H7 (cell line): ENCODE measurements around the gene BCL2. TPM values are rescaled to one million over a fixed set of nuclear protein-coding genes. Genes with fewer than 3 reads are reported as not detected.
"Not testable (repeated sequence)": the region's sequence is repeated elsewhere in the genome, so short reads cannot be mapped to it uniquely, and the experiment has no call there.

ENCODE experiments used
- DNase-seq: peaks from one replicate; pipeline ENCODE4 v3.0.0; 2012
- H3K27me3 ChIP-seq: 2 replicates; pipeline ENCODE4 v1.6.0; 2011; ENCODE audit warnings: mild to moderate bottlenecking, low read length; ENCODE audit not compliant: control insufficient read depth, insufficient read depth
- H3K36me3 ChIP-seq: replicated peaks from 2 replicates; pipeline ENCODE4 v1.5.1; 2011; ENCODE audit warnings: low read length; ENCODE audit not compliant: control insufficient read depth, insufficient read depth
- H3K4me3 ChIP-seq: 2 replicates; pipeline ENCODE4 v1.5.1; 2011; ENCODE audit warnings: low read depth, mild to moderate bottlenecking, control low read depth, low read length, moderate library complexity; ENCODE audit not compliant: insufficient read depth
- total RNA-seq: library from RNA; depleted of rRNA; stranded (reverse); fragments of >200 nt; shearing (Covaris generic); gene quantifications from 2 replicates; pipeline ENCODE4 v1.2.3, GENCODE V29; 2014

BCL2 gene
- total RNA-seq, 1 experiment from 2014 or later, result 1.8 TPM

DNA sequence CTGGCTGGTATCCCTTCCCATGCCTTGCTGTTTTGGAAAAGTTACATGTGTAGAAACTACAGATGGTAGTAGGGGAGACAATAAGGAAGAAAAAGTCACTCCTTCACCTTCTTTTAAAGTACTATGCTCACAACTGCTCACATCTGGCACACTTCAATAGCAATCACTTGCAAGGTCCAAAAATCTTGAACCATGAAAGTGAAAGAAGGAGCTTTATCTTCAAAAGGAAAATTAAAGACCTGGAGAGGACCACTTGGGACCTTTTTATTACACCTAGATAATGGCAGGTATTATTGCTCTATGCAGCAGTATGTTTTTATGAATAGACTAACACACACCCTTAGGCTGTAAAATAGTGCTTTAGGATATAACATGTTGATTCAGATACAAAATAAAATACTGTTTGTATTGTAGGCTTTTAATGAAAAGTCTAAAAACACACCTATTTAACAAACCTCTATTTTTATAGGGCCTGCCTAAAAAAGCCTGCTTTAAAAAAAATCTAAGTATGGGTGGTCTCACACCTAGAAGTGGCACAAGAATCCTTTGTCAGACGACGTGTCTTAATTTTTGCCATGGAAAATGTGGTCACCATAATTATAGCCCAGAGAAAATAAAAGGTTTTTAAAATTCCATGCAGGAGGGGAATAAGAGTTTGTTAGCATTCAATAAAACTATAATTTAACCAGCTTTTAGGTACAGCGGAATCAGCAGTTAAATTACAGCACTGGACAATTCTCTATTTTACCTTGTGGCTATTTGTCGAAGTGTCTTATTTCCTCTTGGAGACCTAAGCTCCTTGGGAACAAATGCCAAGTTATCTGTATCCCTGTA, 124.0 kb downstream of the BCL2 start:
- no peaks in the 10 kb centered on the region for H3K27me3 ChIP-seq
- H3K4me3 ChIP-seq, result no peak overlapping the region

DNA sequence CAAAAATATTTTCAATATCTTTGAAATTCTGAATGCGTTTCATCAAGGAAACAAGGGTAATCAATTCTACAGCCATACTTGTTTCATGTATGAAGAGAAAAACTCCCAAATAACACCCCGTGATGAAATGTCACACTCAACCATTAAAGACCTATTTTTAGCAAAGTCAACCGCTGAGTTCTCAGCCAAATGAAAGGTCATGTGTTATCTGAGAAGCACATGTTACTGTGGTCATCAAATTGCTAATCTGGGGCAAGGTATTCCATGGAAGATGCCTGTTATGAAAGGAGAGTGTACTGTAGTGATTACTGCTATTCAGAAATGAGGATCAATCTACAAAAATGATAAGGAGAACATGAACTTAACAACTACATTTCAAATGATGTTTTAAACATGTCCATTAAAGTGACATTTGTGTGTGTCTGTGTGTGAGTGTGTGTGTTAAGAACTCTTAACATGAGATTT, 126.7 kb downstream of the BCL2 start:
- Histone ChIP-seq H3K36me3 (no peaks in the 10 kb centered on the region), H3K27me3 (no peaks in the 10 kb centered on the region; the same call in 1 of the 2 replicates), H3K4me3 (no peak overlapping the region)
- DNase-seq, result no peak

More for the DNA sequence above, 124.0 kb downstream of the BCL2 start:
- no peaks in the 10 kb centered on the region for H3K36me3 ChIP-seq
- DNase-seq, result no peak

DNA sequence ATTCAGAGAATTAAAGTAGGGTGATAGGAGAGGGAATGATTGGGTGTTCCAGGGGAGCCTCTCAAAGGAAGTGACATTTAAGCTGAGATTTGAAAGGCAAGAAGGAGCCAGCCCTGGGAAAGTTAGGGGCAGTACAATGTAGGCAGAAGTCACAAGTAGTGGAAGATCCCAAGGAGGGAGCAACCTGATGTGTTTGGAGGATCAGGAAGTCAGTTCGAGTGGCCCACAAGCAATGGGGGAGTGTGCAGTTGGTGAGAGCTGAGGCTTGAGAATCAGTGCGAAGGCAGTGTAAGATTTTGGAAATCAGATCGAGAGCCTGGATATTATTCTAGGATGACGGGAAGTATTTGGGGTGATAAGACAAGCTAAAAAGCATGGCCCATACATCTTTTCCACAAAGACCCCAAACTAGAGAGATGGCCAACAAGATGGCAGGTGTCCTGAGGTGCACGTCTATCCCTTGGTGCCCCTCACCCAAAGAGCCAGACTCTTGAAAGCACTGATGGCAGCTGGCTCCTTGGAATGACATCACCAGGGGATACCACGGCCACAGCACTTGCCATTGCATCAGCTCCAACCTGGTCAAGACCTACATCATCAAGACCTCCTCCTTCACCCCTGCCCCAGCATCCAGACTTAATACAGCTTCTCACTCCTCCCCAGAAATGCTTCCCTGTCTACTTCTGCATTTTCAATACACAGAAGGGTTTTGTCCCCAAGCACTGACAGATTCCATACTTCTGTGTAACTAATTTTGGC, 127.3 kb downstream of the BCL2 start:
- DNase-seq, result no peak
- no peak overlapping the region for H3K4me3 ChIP-seq
- H3K36me3 ChIP-seq, result no peaks in the 10 kb centered on the region
- no peaks in the 10 kb centered on the region; the same call in 1 of the 2 replicates for H3K27me3 ChIP-seq

DNA sequence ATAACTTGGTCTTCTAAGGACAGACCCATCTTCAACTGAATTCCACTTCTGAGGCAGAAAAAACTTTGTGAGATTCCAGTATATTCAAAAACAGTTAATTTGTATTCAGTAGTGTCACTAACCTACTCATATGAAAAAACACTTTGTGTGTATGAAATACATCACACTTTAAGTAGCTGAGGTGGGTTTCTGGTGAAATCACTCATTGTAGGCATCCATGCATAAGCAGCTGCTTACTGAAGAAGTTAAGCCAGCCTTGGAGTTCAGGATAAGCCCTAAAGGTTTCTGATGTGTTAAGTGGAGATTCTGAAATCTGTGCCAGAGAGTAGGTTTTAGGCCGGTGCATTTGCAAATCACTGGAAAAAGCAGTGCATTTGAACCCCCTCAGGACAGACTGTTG, 128.2 kb downstream of the BCL2 start:
- Histone ChIP-seq H3K27me3 (no peaks in the 10 kb centered on the region; the same call in 1 of the 2 replicates), H3K36me3 (no peaks in the 10 kb centered on the region), H3K4me3 (no peak overlapping the region)
- DNase-seq, result no peak

DNA sequence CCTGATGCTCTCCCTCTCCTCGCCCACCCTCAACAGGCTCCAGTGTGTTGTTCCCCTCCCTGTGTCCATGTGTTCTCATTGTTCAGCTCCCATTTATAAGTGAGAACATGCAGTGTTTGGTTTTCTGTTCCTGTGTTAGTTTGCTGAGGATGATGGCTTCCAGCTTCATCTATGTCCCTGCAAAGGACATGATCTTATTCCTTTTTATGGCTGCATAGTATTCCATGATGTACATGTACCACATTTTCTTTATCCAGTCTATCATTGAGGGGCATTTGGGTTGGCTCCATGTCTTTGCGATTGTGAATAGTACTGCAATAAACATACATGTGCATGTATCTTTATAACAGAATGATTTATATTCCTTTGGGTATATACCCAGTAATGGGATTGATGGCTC, 128.7 kb downstream of the BCL2 start:
- not testable (repeated sequence) for DNase-seq, H3K36me3 ChIP-seq, H3K4me3 ChIP-seq, H3K27me3 ChIP-seq

DNA sequence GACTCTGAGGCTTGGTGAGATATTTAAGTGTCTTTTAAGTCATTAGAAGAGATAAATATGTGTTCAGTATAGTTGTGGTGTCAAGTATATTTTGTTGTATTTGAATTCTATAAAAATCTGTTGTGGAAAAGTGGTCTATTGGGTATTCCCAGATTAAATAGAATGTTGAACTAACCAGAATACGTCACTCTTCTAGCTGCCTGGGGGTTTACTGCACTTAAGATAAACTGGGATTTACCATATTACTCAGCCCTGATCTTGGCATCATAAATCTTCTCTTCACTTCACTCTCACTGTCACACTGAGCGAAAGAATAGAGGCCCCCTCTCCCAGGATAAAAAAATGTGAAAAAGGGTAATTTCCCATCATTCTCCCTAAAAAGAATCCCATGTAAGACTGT, 129.8 kb downstream of the BCL2 start:
- Histone ChIP-seq H3K36me3 (no peaks in the 10 kb centered on the region), H3K27me3 (no peaks in the 10 kb centered on the region; the same call in 1 of the 2 replicates), H3K4me3 (no peak overlapping the region)
- no peak for DNase-seq

DNA sequence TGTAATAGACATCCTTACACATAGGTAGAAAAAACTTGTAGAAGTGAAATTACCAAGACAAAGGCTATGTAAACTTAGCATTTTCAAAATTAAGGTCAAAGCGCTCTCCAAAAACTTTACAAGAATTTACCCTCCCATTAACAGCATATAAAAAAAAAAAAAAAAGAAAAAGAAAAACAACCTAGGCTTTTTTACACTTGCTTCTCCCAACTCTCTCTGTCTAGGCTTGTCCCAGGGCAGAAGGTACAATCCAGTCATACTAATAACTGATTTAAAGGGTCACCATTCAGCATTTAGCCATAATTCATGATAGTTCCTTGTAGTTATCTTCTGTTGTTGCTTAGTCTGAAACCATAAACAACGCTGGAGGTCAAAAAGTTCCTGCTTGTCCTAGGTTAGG, 130.5 kb downstream of the BCL2 start:
- no peaks in the 10 kb centered on the region for H3K36me3 ChIP-seq
- DNase-seq, result no peak
- H3K27me3 ChIP-seq, result no peaks in the 10 kb centered on the region; the same call in 1 of the 2 replicates
- no peak overlapping the region for H3K4me3 ChIP-seq

DNA sequence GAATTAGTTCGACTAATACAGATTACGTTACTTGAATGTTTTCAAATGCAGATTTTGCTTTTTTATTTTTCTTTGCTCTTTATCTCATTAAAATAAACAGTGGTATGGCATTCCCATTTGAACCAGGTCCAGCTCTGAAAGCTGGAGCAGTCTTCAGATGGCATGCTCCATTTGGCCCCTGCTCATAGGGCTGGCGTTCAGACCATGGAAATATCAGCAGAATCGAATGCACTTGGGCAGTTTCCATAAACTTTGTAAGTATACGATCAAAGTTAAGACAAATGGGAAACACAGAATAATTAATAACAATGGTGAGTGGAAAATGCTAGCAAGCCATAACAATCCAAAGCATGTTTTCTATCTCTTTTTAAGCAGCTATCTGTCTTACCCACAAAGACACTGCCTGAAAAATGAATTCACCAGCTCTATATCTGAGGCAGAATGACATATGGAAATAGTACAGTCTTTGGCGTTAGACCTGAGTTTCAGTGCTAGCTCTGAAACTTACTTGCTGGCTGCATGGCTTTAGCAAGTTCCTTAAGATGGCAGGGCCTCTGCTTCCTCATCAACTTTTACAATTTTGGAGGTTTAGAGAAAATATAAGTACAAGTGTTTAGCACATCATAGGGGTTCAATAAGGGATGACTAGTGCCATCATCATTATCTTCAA, 131.6 kb downstream of the BCL2 start:
- H3K27me3 ChIP-seq, result no peaks in the 10 kb centered on the region; the same call in 1 of the 2 replicates
- no peaks in the 10 kb centered on the region for H3K36me3 ChIP-seq
- H3K4me3 ChIP-seq, result no peak overlapping the region
- no peak for DNase-seq

DNA sequence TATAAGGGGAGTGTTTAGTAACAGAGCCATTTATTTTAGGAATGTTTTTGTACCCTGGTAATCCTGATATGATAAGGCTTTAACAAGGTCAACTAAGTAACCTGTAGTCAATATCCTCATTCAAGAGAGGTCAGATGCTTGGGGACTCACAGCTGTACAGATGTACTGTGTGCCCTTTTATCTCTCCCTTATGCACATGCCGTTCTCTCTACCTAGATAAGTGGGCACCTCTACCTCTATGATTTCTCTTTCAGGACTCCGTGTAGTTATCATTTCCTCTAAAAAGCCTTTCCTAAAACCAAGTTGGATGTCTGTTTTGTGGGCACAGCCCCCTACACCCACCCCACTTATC, 132.4 kb downstream of the BCL2 start:
- Histone ChIP-seq H3K36me3 (no peaks in the 10 kb centered on the region), H3K4me3 (no peak overlapping the region), H3K27me3 (no peaks in the 10 kb centered on the region; the same call in 1 of the 2 replicates)
- no peak for DNase-seq

DNA sequence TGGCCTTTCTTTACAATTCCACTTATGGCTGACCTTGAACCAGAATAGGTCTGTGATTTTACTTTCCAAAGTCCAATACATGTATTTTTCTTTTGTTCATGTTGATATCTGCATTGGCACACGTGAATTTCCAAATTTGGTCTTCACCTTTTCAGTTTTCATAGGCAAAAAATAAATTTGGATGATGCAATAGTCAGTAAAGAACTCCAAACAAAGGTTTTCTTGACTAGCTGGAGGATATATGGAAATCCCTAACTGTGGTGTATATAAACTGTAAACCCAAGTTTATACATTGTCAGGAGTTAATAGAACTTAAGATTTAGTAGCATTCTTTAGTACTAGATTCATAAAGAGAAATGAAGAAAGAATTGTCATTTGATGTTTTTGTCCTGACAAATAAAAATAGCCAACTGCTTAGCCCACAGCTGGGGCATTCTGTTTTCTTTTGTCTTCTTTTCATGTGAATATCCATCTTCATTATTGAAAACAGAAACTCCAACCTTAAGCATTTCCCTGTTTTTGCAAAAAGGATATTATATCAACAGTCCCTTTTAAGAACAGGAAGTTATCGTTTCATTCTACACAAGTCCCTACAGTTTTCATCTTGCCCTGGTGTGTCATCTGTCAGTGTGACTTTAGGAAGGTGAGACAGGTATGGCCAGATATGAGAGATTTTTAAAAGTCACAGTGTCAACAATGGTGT, 132.9 kb downstream of the BCL2 start:
- H3K4me3 ChIP-seq, result no peak overlapping the region
- no peaks in the 10 kb centered on the region for H3K36me3 ChIP-seq
- no peak for DNase-seq
- no peaks in the 10 kb centered on the region; the same call in 1 of the 2 replicates for H3K27me3 ChIP-seq

DNA sequence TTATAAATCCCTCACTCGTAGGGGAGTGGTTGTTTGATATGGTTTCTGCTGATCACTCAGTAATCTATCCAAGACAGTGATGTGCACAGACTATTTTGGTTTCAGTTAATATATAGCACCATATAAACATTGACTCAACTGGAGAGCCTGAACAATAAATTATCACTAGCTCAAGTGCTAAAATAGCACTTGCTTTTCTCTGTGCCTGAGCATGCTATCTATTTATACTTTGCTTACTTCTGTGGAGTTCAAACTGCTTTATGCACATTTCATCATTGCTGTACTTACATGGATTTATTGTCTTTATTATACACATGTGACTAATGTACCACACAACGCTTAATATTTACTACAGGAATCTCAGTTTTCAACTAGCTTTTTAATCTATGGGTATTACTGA, 133.6 kb downstream of the BCL2 start:
- no peaks in the 10 kb centered on the region for H3K36me3 ChIP-seq
- no peaks in the 10 kb centered on the region; the same call in 1 of the 2 replicates for H3K27me3 ChIP-seq
- no peak overlapping the region for H3K4me3 ChIP-seq
- no peak for DNase-seq

DNA sequence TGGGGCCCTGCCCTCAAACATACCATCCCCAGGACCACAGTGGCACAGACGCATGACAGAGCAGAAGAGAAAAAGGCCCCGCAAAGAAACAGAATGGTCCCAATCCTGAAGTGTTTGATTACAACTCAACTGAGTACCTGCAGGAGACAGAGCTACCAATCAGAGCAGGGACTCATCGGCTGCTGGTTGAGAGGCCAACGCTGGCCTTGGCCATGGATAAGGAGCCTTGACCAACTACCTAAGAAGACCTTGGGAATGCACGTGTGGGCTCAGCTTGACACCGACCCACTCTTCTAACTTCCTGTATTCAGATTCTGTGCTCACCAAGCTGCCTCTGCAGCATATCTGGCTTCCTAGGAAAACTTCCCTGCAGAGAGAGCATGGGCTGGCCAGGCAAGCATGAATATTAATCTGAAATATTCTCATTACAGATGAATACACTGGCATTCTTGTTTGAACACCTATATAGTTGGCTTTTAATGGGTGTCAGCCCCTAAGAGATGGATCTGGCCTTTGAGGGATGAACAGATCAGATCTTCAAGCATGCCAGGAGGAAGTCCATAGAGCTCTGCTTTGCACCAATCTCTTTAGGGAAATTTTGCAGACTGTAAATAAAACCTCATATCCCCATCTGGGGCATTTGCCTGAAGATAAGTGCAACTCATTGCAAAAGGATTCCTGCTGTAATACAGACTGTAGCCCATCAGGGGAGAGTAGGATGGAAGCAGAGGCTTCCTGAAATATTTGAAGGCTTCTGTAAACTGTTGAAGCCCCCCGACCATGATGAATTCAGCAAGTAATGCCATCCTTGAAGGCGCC, 135.4 kb downstream of the BCL2 start:
- no peak for DNase-seq
- H3K4me3 ChIP-seq, result no peak overlapping the region
- no peaks in the 10 kb centered on the region; the same call in 1 of the 2 replicates for H3K27me3 ChIP-seq
- H3K36me3 ChIP-seq, result no peaks in the 10 kb centered on the region

DNA sequence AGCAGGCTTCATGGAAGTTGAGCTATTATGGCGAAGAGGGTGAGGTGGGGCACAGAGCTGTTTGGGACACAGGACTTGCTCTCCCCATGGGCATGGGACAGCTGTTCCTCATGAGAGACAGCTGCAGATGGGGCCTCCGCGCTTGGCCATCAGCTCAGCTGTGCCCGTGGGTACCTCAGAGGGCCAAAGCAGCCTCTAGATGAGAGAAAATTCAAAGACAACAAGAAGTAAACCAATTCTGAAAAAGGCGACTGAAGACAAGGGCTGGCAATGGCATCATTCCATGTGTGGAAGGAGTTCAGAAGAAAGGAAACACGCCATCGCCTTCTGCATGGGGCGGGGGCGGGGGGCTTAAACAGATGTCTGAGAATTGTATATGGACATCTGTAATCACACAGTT, 136.2 kb downstream of the BCL2 start:
- Histone ChIP-seq H3K27me3 (no peaks in the 10 kb centered on the region; the same call in 1 of the 2 replicates), H3K36me3 (no peaks in the 10 kb centered on the region), H3K4me3 (no peak overlapping the region)
- no peak for DNase-seq
